ENCODE measurements around the gene BMX. TPM values are rescaled to one million over a fixed set of nuclear protein-coding genes. Genes with fewer than 3 reads are reported as not detected.

Gene BMX
- polyA plus RNA-seq, 1 experiment: not detected

GRCh38 chrX:15602761-15603160, 102.2 kb downstream of the BMX start:
- CTCF ChIA-PET: no interaction called here
- no peak for DNase-seq (ENCODE audit: low read depth, low spot score)
- Histone ChIP-seq H3K27ac (ENCODE audit: low read depth, low read length) (no peak overlapping the region), H3K27me3 (ENCODE audit: control insufficient read depth, insufficient read depth, low read length) (no peaks in the 10 kb centered on the region), H3K4me3 (ENCODE audit: low read depth, low read length) (no peak overlapping the region), H3K9me3 (ENCODE audit: control insufficient read depth, insufficient read depth, low read length) (no peaks in the 10 kb centered on the region)
- no peak for TF ChIP-seq CTCF (IDR thresholded peaks at IDR 0.05; ENCODE audit: low read depth, low read length)
- POLR2A ChIA-PET: no interaction called here

GRCh38 chrX:15605226-15605625, 104.6 kb downstream of the BMX start:
- ChIA-PET CTCF (no interaction called here), POLR2A (no interaction called here)
- TF ChIP-seq CTCF (IDR thresholded peaks at IDR 0.05; ENCODE audit: low read depth, low read length): no peak
- Histone ChIP-seq H3K9me3 (ENCODE audit: control insufficient read depth, insufficient read depth, low read length) (no peaks in the 10 kb centered on the region), H3K27me3 (ENCODE audit: control insufficient read depth, insufficient read depth, low read length) (no peaks in the 10 kb centered on the region), H3K4me3 (ENCODE audit: low read depth, low read length) (no peak overlapping the region), H3K27ac (ENCODE audit: low read depth, low read length) (no peak overlapping the region)
- DNase-seq (ENCODE audit: low read depth, low spot score): no peak

Other genes starting within 250 kb of the BMX start
- 0.22 and 0.35 TPM in 2 replicates for gene ASB9, start 230.7 kb upstream of the BMX start, polyA plus RNA-seq (2011; rRNA removed)
- gene ASB11, start 185.2 kb upstream of the BMX start, polyA plus RNA-seq (2011; rRNA removed): not detected in 2 replicates
- gene PIGA, start 165.3 kb upstream of the BMX start, polyA plus RNA-seq (2011; rRNA removed): 3.1 and 4.2 TPM in 2 replicates
- 0.24 and 0.43 TPM in 2 replicates for gene VEGFD, start 116.4 kb upstream of the BMX start, polyA plus RNA-seq (2011; rRNA removed)
- gene PIR, start 7.5 kb upstream of the BMX start, polyA plus RNA-seq (2011; rRNA removed): 35.2 and 42.5 TPM in 2 replicates
- gene ACE2, start 100.2 kb downstream of the BMX start, polyA plus RNA-seq (2011; rRNA removed): 0.02 TPM in 1 of 2 replicates, not detected in the other
- 0.26 and 0.29 TPM in 2 replicates for gene CLTRN, start 164.0 kb downstream of the BMX start, polyA plus RNA-seq (2011; rRNA removed)
- 3.5 and 4.5 TPM in 2 replicates for gene CA5B, start 237.5 kb downstream of the BMX start, polyA plus RNA-seq (2011; rRNA removed)

Data from AG04450 (cell line).